HG02884 (cell line): ENCODE results near the gene COP1.

ENCODE experiments used
- ATAC-seq: cut with Tn5 transposase; IDR thresholded peaks from one replicate; pipeline ENCODE4 v1.9.1; 2021; ENCODE audit warnings: mild to moderate bottlenecking, moderate library complexity; ENCODE audit not compliant: unreplicated experiment

The COP1 gene

GRCh38 chr1:175902281-175902680 is 304.8 kb downstream of the COP1 start:
- ATAC-seq, result no peak

DNA sequence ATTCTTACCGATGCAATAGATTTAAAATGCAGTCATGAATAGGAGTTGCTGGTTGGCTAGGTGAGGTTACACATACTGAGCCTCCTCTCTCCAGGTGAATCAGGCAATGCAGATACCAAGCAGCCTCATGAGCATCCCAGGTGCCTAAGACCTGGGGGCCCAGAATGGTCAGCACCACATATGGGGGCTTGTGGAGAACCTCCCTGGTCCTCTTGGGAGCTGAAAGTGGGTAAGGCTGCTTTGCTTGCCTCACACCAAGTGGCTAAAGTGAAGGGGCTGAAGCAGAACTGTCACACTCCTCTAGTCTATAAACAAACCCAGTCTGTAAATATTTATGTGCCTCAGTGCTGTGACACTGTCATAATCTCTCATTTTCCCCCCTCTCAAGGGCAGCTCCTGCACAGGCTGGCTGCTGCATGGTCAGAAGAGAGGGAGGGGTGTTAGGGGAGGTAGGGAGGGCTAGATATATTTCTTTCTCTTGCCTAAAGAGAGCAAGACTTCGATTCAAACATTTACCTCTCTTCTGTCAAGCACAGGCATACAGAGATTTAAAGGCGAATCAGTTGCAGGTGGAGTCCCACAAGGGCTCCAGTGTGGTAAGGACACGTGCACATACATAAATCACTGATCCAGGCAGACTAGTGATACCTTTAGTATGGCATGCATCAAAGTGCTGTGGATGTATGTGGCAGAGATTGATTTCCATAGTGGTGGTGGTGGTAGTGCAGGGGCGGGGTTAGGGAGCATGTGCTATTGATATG is 305.8 kb downstream of the COP1 start:
- no peak for ATAC-seq

GRCh38 chr1:175900171-175900570 is 306.9 kb downstream of the COP1 start:
- ATAC-seq, result no peak

- no peak for ATAC-seq
Observed at GRCh38 chr1:175895966-175896365, 311.1 kb downstream of the COP1 start.
